ENCODE results near the gene KRIT1.

The KRIT1 gene

GRCh38 chr7:92150450-92151017 lies 95.2 kb downstream of the KRIT1 start:
- FAIRE-seq: no peak

GRCh38 chr7:92149736-92150239 lies 95.9 kb downstream of the KRIT1 start:
- FAIRE-seq: no peak
